ENCODE data around the gene SLC25A43.

SLC25A43 gene

DNA sequence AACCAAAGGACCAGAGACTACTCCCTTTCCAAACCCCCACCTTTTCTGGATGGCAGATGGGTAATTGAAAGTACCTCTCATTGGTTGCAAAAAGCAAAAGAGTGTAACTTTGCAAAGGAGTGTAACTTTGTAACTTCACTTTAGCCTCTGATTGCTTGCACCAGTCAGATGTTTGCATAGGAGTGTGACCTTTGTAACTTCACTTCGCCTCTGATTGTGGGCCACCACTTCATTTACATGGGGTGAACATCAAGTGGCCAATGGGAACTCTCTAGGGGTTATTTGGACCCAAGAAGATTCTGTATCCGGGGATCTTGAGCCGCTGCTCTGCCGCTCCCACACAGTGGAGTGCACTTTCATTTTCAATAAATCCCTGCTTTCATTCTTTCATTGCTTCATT lies 9.9 kb upstream of the SLC25A43 start:
- DNase-seq (ENCODE audit: insufficient read length), result no peak
- TF ChIP-seq POLR2AphosphoS5 (IDR thresholded peaks at IDR 0.05; ENCODE audit: low read depth, low read length) (no peak), TAF1 (IDR thresholded peaks at IDR 0.05; ENCODE audit: borderline replicate concordance, low read depth, low read length) (no peak), POLR2A (IDR thresholded peaks at IDR 0.05; ENCODE audit: low read depth, low read length) (no peak)
- FAIRE-seq, result no peak

DNA sequence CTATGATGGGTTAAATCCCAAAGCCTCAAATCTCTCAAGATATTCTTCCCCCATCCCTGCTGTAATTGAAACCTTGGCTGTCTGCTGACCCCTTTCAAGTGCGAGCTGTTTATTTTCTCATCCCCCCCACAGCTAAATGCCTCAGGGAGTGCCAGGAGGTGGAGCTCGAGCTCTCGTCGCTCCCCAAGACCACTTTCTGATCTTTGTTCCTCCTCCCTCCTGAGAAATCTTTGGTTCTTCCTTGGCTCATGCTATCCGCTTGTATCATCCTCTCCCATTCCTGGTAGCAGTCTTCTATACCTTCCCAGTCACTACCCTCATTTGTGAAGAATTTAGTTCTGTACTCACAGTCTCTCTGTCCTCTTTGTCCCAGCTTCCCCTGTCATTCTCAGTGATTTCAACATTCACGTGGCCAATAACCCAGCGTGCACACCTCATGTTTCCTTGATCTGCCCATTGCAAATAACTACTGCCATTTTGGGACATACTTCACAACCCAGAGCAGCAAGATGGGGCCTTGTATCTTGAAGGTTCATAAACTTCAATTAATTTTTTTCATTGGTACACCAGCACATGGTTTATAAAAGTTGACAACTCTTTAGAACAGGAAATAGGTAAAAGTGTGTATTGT lies 9.2 kb upstream of the SLC25A43 start:
- no peak for DNase-seq (ENCODE audit: insufficient read length)
- FAIRE-seq, result no peak
- TF ChIP-seq POLR2A (IDR thresholded peaks at IDR 0.05; ENCODE audit: low read depth, low read length) (no peak), TAF1 (IDR thresholded peaks at IDR 0.05; ENCODE audit: borderline replicate concordance, low read depth, low read length) (no peak), POLR2AphosphoS5 (IDR thresholded peaks at IDR 0.05; ENCODE audit: low read depth, low read length) (no peak)

DNA sequence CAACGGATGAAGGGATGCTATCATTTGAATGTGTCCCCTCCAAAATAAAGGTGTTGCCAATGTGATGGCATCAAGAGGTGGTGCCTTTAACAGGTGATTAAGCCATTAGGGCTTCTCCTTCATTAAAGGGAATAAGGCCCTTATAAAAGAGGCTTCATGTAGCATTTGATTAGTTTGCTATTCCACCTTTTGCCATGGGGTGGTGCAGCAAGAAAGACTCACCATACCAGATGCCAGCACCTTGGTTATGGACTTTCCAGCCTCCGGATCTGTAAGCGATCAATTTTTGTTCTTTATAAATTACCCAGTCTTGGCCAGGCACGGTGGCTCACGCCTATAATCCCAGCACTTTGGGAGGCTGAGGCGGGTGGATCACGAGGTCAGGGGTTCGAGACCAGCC lies 7.9 kb upstream of the SLC25A43 start:
- FAIRE-seq (peak; percentile 17), DNase-seq (ENCODE audit: insufficient read length) (no peak)
- TF ChIP-seq POLR2AphosphoS5 (IDR thresholded peaks at IDR 0.05; ENCODE audit: low read depth, low read length) (no peak), POLR2A (IDR thresholded peaks at IDR 0.05; ENCODE audit: low read depth, low read length) (no peak), TAF1 (IDR thresholded peaks at IDR 0.05; ENCODE audit: borderline replicate concordance, low read depth, low read length) (no peak)

DNA sequence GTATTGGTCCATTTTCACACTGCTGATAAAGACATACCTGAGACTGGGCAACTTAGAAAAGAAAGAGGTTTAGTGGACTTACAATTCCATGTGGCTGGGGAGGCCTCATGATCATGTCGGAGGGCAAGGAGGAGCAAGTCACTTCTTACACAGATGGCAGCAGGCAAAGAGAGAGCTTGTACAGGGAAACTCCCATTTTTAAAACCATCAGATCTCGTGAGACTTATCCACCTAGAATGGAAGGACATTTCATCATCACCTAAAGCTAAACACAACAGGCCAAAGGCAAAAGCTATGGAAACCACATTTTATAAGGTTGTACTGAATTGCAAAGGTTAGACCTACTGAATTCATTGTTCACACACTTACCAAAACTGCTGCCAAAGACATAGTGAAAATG lies 6.0 kb upstream of the SLC25A43 start:
- TF ChIP-seq POLR2AphosphoS5 (IDR thresholded peaks at IDR 0.05; ENCODE audit: low read depth, low read length), result no peak
- no peak for TF ChIP-seq POLR2A (IDR thresholded peaks at IDR 0.05; ENCODE audit: low read depth, low read length)
- TF ChIP-seq TAF1 (IDR thresholded peaks at IDR 0.05; ENCODE audit: borderline replicate concordance, low read depth, low read length), result no peak
- DNase-seq (ENCODE audit: insufficient read length) (no peak), FAIRE-seq (no peak)

DNA sequence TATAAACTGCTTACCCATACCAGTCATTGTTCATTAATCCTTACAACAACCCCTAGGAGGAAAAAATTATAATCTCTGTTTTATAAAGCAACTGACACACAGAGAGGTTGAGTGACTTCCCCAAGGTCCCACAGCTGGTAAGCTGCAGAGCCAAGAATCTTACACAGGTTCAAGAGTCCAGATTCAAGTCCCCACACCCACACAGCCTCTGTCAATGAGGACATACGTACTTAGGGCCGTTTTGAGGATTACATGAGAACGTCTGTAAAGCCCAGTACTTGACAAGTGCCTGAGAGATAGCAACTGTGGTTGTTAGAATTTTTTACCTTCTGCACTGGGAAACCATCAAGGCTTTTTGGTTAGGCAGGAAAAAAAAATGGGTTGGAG lies 556 bp upstream of the SLC25A43 start:
- peak; percentile 5 for FAIRE-seq
- no peak for TF ChIP-seq TAF1 (IDR thresholded peaks at IDR 0.05; ENCODE audit: borderline replicate concordance, low read depth, low read length)
- no peak for TF ChIP-seq POLR2AphosphoS5 (IDR thresholded peaks at IDR 0.05; ENCODE audit: low read depth, low read length)
- TF ChIP-seq POLR2A (IDR thresholded peaks at IDR 0.05; ENCODE audit: low read depth, low read length), result no peak
- DNase-seq (ENCODE audit: insufficient read length), result no peak

DNA sequence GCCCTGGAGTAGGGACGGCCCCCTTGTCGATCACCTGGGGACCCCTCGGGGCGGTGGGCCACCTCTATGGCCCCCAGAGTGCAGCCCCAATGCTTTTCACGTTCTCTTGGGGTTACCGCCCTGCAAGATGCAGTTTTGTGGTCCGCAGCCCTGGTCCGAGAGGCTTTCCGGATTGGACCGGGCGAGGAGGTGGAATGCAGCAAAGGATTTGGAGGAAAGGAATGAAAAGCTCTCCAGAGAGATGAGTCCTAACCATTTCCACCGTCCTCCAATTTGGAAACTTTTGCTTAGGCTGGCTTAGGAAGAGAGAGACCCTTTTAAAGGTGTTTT lies 601 bp downstream of the SLC25A43 start:
- TF ChIP-seq POLR2AphosphoS5 (IDR thresholded peaks at IDR 0.05; ENCODE audit: low read depth, low read length), result no peak
- no peak for TF ChIP-seq POLR2A (IDR thresholded peaks at IDR 0.05; ENCODE audit: low read depth, low read length)
- no peak for TF ChIP-seq TAF1 (IDR thresholded peaks at IDR 0.05; ENCODE audit: borderline replicate concordance, low read depth, low read length)

DNA sequence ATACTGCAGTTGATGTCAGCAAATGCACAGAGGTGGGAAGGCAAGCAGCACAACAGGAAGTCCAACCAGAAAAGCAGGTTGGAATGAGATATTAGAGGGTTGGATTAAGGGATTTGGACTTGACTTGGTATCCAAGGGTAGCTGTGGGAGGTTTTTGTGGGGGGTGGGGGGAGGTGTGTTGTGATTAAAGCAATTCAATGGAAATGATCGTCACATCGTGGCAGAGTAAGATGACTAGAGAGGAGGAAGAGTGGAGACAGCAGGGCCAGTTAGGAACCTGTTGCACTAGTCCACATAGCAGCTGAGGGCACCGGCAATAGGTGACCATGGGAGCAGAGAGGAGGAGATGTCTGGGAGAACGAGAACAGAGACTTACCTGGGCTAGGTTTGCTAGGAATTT lies 2.4 kb downstream of the SLC25A43 start:
- TF ChIP-seq TAF1 (IDR thresholded peaks at IDR 0.05; ENCODE audit: borderline replicate concordance, low read depth, low read length), result no peak
- TF ChIP-seq POLR2A (IDR thresholded peaks at IDR 0.05; ENCODE audit: low read depth, low read length), result no peak
- no peak for TF ChIP-seq POLR2AphosphoS5 (IDR thresholded peaks at IDR 0.05; ENCODE audit: low read depth, low read length)
- peak; percentile 67 for FAIRE-seq
- DNase-seq (ENCODE audit: insufficient read length), result no peak

More for the DNA sequence above, 601 bp downstream of the SLC25A43 start:
- FAIRE-seq, result no peak
- no peak for DNase-seq (ENCODE audit: insufficient read length)

DNA sequence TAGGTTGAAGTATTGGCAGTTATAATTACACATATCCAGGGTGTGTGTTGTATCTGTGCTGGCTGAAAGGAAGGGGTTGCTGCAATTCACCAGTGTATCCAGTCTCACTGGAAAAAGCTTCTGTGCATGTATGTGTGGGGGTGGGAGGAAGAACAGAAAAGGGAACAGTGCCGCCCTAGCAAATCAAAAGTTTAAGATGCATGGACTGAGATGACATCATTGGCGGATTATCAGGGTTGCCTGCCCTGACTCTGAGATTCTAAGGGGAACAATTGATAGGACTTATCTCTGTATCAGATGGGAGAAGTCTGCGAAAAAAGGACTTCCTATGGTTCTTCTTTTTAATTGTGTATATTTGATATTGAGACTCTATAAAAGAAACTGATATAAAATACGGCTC lies 3.5 kb downstream of the SLC25A43 start:
- TF ChIP-seq POLR2A (IDR thresholded peaks at IDR 0.05; ENCODE audit: low read depth, low read length) (no peak), TAF1 (IDR thresholded peaks at IDR 0.05; ENCODE audit: borderline replicate concordance, low read depth, low read length) (no peak), POLR2AphosphoS5 (IDR thresholded peaks at IDR 0.05; ENCODE audit: low read depth, low read length) (no peak)
- no peak for FAIRE-seq
- no peak for DNase-seq (ENCODE audit: insufficient read length)

DNA sequence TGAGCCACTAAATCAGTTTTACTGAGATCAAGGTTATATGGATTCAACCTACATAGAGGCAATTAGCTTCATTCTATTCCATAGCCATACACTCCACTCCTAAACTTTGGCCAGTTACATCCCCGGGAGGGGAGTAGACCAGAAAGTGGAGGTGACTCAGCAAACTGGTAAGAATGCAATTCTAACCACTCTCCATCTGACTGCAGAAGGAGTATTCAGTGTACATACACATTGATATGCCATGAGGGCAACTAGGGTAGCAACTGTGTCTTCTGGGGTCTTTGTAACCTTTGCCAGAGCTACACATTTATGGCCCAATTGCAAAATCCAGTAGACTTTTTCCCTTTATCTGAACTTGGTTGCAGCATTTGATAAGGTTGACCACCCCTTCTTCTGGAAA lies 7.6 kb downstream of the SLC25A43 start:
- TF ChIP-seq POLR2A (IDR thresholded peaks at IDR 0.05; ENCODE audit: low read depth, low read length), result no peak
- no peak for TF ChIP-seq POLR2AphosphoS5 (IDR thresholded peaks at IDR 0.05; ENCODE audit: low read depth, low read length)
- no peak for TF ChIP-seq TAF1 (IDR thresholded peaks at IDR 0.05; ENCODE audit: borderline replicate concordance, low read depth, low read length)
- no peak for DNase-seq (ENCODE audit: insufficient read length)
- FAIRE-seq, result no peak

DNA sequence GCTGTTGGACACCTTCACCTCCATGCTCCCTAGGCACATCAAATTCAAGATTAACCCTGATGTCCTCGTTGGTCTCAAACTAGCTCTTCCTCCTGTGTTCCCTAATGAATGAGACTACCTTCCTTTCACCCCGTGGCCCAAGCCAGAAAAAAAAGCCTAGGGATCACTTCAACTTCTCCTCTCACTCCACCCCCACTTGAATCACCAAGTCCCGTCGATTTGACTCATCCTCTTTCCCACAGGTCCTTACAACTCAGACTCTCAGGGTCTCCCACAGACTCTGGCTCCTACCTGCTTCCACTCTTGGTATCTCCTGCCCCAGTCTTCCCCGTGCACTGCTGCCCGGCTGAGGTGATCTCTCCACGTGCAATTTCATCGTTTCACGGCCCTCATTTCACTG lies 8.5 kb downstream of the SLC25A43 start:
- DNase-seq (ENCODE audit: insufficient read length) (no peak), FAIRE-seq (no peak)
- TF ChIP-seq POLR2A (IDR thresholded peaks at IDR 0.05; ENCODE audit: low read depth, low read length), result no peak

DNA sequence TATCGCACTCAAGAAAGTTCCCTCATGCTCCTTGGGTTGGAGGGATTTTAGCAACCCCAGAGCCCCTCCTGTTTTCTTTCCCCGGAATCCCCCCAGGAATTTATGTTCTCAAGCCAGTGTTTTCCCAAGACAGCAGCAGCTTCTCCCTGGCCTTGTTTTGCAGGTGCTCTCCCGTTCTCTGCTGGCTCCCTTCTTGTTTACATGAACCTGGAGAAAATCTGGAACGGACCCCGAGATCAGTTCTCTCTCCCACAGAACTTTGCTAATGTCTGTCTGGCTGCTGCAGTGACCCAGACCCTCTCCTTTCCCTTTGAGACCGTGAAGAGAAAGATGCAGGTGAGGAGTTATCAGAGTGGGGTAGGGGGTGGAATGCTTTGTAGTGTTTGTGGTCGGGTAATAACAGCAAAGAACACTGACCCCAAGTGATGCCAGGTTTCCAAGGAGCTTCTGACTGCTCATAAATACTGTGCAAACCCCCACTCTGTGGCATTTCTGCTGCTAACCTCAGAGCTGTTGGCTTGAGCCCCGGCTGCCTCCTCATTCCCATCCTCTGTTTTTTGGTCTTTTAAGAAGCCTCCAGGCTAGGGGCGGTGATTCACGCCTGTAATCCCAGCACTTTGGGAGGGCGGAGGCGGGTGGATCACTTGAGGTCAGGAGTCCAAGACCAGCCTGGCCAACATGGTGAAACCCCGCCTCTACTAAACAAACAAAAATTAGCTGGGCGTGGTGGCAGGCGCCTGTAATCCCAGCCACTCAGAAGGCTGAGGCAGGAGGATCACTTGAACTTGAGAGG lies 11.1 kb downstream of the SLC25A43 start:
- TF ChIP-seq POLR2A (IDR thresholded peaks at IDR 0.05; ENCODE audit: low read depth, low read length), result no peak
- TF ChIP-seq POLR2AphosphoS5 (IDR thresholded peaks at IDR 0.05; ENCODE audit: low read depth, low read length), result no peak
- no peak for FAIRE-seq
- DNase-seq (ENCODE audit: insufficient read length), result no peak

DNA sequence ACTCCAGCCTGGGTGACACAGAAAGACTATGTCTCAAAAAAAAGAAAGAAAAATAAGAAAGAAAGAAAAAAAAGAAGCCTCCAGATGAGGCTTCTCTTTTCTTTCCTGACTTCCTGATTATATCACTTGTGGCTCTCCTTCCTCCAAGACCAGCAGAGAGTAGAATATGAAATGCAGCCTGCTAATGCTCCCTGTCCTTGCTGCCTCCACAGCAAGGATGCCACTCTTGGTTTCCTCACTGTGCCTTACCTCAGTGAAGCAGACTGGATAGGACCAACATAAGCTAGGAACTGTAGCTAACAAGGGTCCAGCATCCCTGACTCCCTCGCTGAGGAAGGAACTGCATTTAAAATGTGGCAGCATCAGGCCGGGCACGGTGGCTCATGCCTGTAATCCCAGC lies 11.7 kb downstream of the SLC25A43 start:
- DNase-seq (ENCODE audit: insufficient read length) (no peak), FAIRE-seq (no peak)
- TF ChIP-seq POLR2A (IDR thresholded peaks at IDR 0.05; ENCODE audit: low read depth, low read length), result no peak
- no peak for TF ChIP-seq TAF1 (IDR thresholded peaks at IDR 0.05; ENCODE audit: borderline replicate concordance, low read depth, low read length)
- TF ChIP-seq POLR2AphosphoS5 (IDR thresholded peaks at IDR 0.05; ENCODE audit: low read depth, low read length), result no peak
